HepG2 (cell line): ENCODE data around the gene HYAL2. TPM values are rescaled to one million over a fixed set of nuclear protein-coding genes. Genes with fewer than 3 reads are reported as not detected.

Experiments
- BCL3 ChIP-seq: sonication (generic); formaldehyde crosslinking; IDR thresholded peaks from 2 replicates; pipeline ENCODE4 v1.5.1; 2020; ENCODE audit warnings: mild to moderate bottlenecking, missing genetic modification reagents, moderate library complexity
- CAMTA2 ChIP-seq: sonication (generic); formaldehyde crosslinking; IDR thresholded peaks from 2 replicates; pipeline ENCODE4 v1.4.0; 2020; ENCODE audit warnings: mild to moderate bottlenecking, missing genetic modification reagents, borderline replicate concordance
- DBP ChIP-seq: sonication (generic); formaldehyde crosslinking; IDR thresholded peaks from 2 replicates; pipeline ENCODE4 v1.4.0; 2020; ENCODE audit warnings: missing genetic modification reagents; ENCODE audit errors: not compliant biosample characterization
- DR1 ChIP-seq: sonication (generic); formaldehyde crosslinking; IDR thresholded peaks from 2 replicates; pipeline ENCODE4 v1.8.0; 2021; ENCODE audit warnings: mild to moderate bottlenecking, missing genetic modification reagents, inconsistent platforms
- GABPA ChIP-seq, 2 experiments: IDR thresholded peaks; 2 replicates each; pipeline ENCODE4 v1.6.1; 2011 to 2016; ENCODE audit warnings: low read depth in 2 of 2, low read length in 1 of 2, missing biosample characterization in 1 of 2, missing genetic modification characterization in 1 of 2
- GFI1 ChIP-seq: sonication (generic); formaldehyde crosslinking; IDR thresholded peaks from 2 replicates; pipeline ENCODE4 v1.5.0; 2020; ENCODE audit warnings: missing genetic modification reagents, mild to moderate bottlenecking, borderline replicate concordance
- HNRNPUL1 ChIP-seq: fragments of 200-400 bp; formaldehyde crosslinking; IDR thresholded peaks from 2 replicates; pipeline ENCODE4 v1.6.1; 2017; ENCODE audit warnings: low read depth, mild to moderate bottlenecking, low read length, moderate library complexity
- IRF2 ChIP-seq: IDR thresholded peaks from 2 replicates; pipeline ENCODE4 v1.6.1; 2018; ENCODE audit warnings: missing genetic modification reagents, missing compliant biosample characterization
- JUNB ChIP-seq: sonication (generic); formaldehyde crosslinking; IDR thresholded peaks from 2 replicates; pipeline ENCODE4 v1.8.0; 2022; ENCODE audit warnings: missing genetic modification reagents, mild to moderate bottlenecking, borderline replicate concordance
- KDM6A ChIP-seq: IDR thresholded peaks from 2 replicates; pipeline ENCODE4 v1.6.1; 2016; ENCODE audit warnings: low read depth
- MYC ChIP-seq: sonication (generic); formaldehyde crosslinking; IDR thresholded peaks from 2 replicates; pipeline ENCODE4 v1.9.0; 2021; ENCODE audit warnings: missing genetic modification reagents, borderline replicate concordance
- MZF1 ChIP-seq: sonication (generic); formaldehyde crosslinking; IDR thresholded peaks from 2 replicates; pipeline ENCODE4 v1.8.1; 2023; ENCODE audit warnings: mild to moderate bottlenecking, missing genetic modification reagents, borderline replicate concordance
- NFKBIZ ChIP-seq: IDR thresholded peaks from 2 replicates; pipeline ENCODE4 v1.6.1; 2018; ENCODE audit warnings: missing genetic modification reagents, missing compliant biosample characterization
- NR2F6 ChIP-seq, 2 experiments: IDR thresholded peaks; 2 replicates each; pipeline ENCODE4 v1.6.1; 2016; ENCODE audit warnings: antibody characterized with exemption in 1 of 2, mild to moderate bottlenecking in 1 of 2
- SAP130 ChIP-seq: IDR thresholded peaks from 2 replicates; pipeline ENCODE4 v1.6.1; 2016; ENCODE audit warnings: low read depth
- SATB2 ChIP-seq: sonication (generic); formaldehyde crosslinking; IDR thresholded peaks from 2 replicates; pipeline ENCODE4 v1.5.0; 2020; ENCODE audit warnings: missing genetic modification reagents
- SMAD1 ChIP-seq: sonication (generic); formaldehyde crosslinking; IDR thresholded peaks from 2 replicates; pipeline ENCODE4 v1.4.0; 2020; ENCODE audit warnings: missing genetic modification reagents, low read depth, mild to moderate bottlenecking, borderline replicate concordance
- SOX13 ChIP-seq, 3 experiments: fragments of 450-650 bp in 1 of 3; sonication (generic) in 1 of 3; formaldehyde crosslinking in 1 of 3; IDR thresholded peaks in 2 of 3; conservative IDR thresholded peaks in 1 of 3; 2 replicates each; pipeline versions ENCODE4 v1.5.0 to v1.6.1; 2016 to 2020; ENCODE audit warnings: antibody characterized with exemption in 1 of 3, mild to moderate bottlenecking in 1 of 3, missing compliant biosample characterization in 1 of 3, missing genetic modification reagents in 1 of 3, moderate library complexity in 1 of 3
- ZBTB20 ChIP-seq: sonication (generic); formaldehyde crosslinking; IDR thresholded peaks from 2 replicates; pipeline ENCODE4 v1.8.1; 2023; ENCODE audit warnings: missing genetic modification reagents, low read depth, mild to moderate bottlenecking, borderline replicate concordance
- ZBTB44 ChIP-seq: sonication (generic); formaldehyde crosslinking; IDR thresholded peaks from 2 replicates; pipeline ENCODE4 v1.4.0; 2020; ENCODE audit warnings: missing genetic modification reagents
- ZFY ChIP-seq: sonication (generic); formaldehyde crosslinking; IDR thresholded peaks from 2 replicates; pipeline ENCODE4 v1.4.0; 2020; ENCODE audit warnings: missing genetic modification reagents
- ZNF761 ChIP-seq: sonication (generic); formaldehyde crosslinking; conservative IDR thresholded peaks from 2 replicates; pipeline ENCODE4 v1.4.0; 2020; ENCODE audit warnings: mild to moderate bottlenecking, missing genetic modification reagents
- ZSCAN12 ChIP-seq: sonication (generic); formaldehyde crosslinking; IDR thresholded peaks from 2 replicates; pipeline ENCODE4 v1.9.0; 2021; ENCODE audit warnings: mild to moderate bottlenecking, missing genetic modification reagents
- polyA plus RNA-seq, 8 experiments: library from polyadenylated mRNA; depleted of rRNA in 3 of 8; stranded (reverse) in 7 of 8; unstranded in 1 of 8; fragments of >200 nt; fragmentation: Illumina TruSeq in 4 of 8; extraction: Trizol in 4 of 8; gene quantifications; 2 replicates each; pipeline versions ENCODE4 v1.2.1 to v1.2.3, GENCODE V29; 2011 to 2016; ENCODE audit warnings: low read depth in 4 of 8, missing spikeins in 1 of 8, mixed read lengths in 1 of 8; ENCODE audit not compliant: insufficient read depth in 1 of 8
- total RNA-seq, 5 experiments: library from RNA; depleted of rRNA; stranded (reverse); fragments of >200 nt; fragmentation: Illumina TruSeq; extraction: Trizol; gene quantifications; 2 replicates each; pipeline ENCODE4 v1.2.3, GENCODE V29; 2016; ENCODE audit warnings: low read depth in 1 of 5
- TF ChIP-seq, protein P1 (sequence below): sonication (generic); formaldehyde crosslinking; IDR thresholded peaks from 2 replicates; pipeline ENCODE4 v1.8.0; 2022; ENCODE audit warnings: missing genetic modification reagents, mild to moderate bottlenecking, inconsistent platforms, borderline replicate concordance

HYAL2 gene
- total and polyA plus RNA-seq, 2 of the 13 experiments (the other 11 are each of a cell fraction or from before 2014, with no cell fraction given): 76.2 to 102 TPM

GRCh38 chr3:50337175-50337861, 14.8 kb upstream of the HYAL2 start (continued):
- peak; percentile 52 for TF ChIP-seq BCL3 (CRISPR knock-in tag)
- no peak; the same call in 1 of the 2 replicates for TF ChIP-seq SMAD1
- no peak for TF ChIP-seq ZBTB44
- TF ChIP-seq SAP130 (CRISPR knock-in tag): peak; percentile 97
- TF ChIP-seq KDM6A (CRISPR knock-in tag): no peak
- 0 out of 2 replicates have a peak, but pooled peaks have one; percentile 6 for TF ChIP-seq ZSCAN12
- peak; percentile 20; the same call in 1 of the 2 replicates for TF ChIP-seq ZBTB20 (CRISPR knock-in tag)
- peak; percentile 75; the same call in 1 of the 2 replicates for TF ChIP-seq MZF1 (CRISPR knock-in tag)
- TF ChIP-seq ZFY: peak; percentile 87
- TF ChIP-seq JUNB (CRISPR knock-in tag): 0 out of 2 replicates have a peak, but pooled peaks have one; percentile 56
- 0 out of 2 replicates have a peak, but pooled peaks have one; percentile 42 for TF ChIP-seq HNRNPUL1
- TF ChIP-seq IRF2 (CRISPR knock-in tag): 0 out of 2 replicates have a peak, but pooled peaks have one; percentile 13
- no peak for TF ChIP-seq DBP (CRISPR knock-in tag)
- TF ChIP-seq NR2F6 (IDR thresholded peaks at IDR 0.05): no peak
- no peak; the same call in 1 of the 2 replicates for TF ChIP-seq NR2F6 (CRISPR knock-in tag; IDR thresholded peaks at IDR 0.05)
- TF ChIP-seq ZNF761 (CRISPR knock-in tag): peak; percentile 92
- TF ChIP-seq NFKBIZ: no peak
- TF ChIP-seq SATB2: 0 out of 2 replicates have a peak, but pooled peaks have one; percentile 24
- TF ChIP-seq, protein P1, sequence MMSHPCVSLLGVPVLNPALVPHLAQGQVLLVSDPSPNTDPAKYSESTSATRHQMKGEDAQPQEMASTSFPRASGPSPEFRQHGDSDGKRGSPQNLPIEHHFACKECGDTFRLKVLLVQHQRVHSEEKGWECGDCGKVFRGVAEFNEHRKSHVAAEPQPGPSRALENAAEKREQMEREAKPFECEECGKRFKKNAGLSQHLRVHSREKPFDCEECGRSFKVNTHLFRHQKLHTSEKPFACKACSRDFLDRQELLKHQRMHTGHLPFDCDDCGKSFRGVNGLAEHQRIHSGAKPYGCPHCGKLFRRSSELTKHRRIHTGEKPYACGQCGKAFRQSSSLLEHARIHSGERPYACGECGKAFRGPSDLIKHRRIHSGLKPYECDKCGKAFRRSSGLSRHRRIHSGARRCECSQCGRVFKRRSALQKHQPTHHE: peak; percentile 98; the same call in 1 of the 2 replicates
- TF ChIP-seq SOX13 (IDR thresholded peaks at IDR 0.05): no peak
- peak in 1 of 2 experiments; percentile 45; a peak in 1 of 4 replicates for TF ChIP-seq SOX13 (CRISPR knock-in tag; conservative IDR thresholded peaks at IDR 0.05 in 1 of 2, IDR thresholded peaks at IDR 0.05 in 1 of 2)
- peak; percentile 13; the same call in 1 of the 2 replicates for TF ChIP-seq GFI1 (CRISPR knock-in tag)
- no peak for TF ChIP-seq GABPA (IDR thresholded peaks at IDR 0.05; ENCODE audit: low read depth, low read length)
- TF ChIP-seq GABPA (CRISPR knock-in tag; IDR thresholded peaks at IDR 0.05; ENCODE audit: low read depth): peak; percentile 27; the same call in 1 of the 2 replicates
- peak; percentile 67 for TF ChIP-seq DR1 (CRISPR knock-in tag)
- 0 out of 2 replicates have a peak, but pooled peaks have one; percentile 59 for TF ChIP-seq CAMTA2 (CRISPR knock-in tag)
- TF ChIP-seq MYC (CRISPR knock-in tag): peak; percentile 97
